HEK293 (cell line): ENCODE results near the gene DDX49.

Experiments
- KLF1 ChIP-seq: fragments of 450-650 bp; formaldehyde crosslinking; IDR thresholded peaks from 2 replicates; pipeline ENCODE4 v1.5.1; 2016; ENCODE audit warnings: missing biosample characterization, missing genetic modification characterization
- OSR2 ChIP-seq: fragments of 450-650 bp; formaldehyde crosslinking; IDR thresholded peaks from 2 replicates; pipeline ENCODE4 v1.5.1; 2016; ENCODE audit warnings: missing biosample characterization, missing genetic modification characterization
- YY1 ChIP-seq: fragments of 450-650 bp; formaldehyde crosslinking; IDR thresholded peaks from 2 replicates; pipeline ENCODE4 v1.5.1; 2018; ENCODE audit warnings: missing biosample characterization, missing genetic modification characterization
- ZNF121 ChIP-seq: fragments of 450-650 bp; formaldehyde crosslinking; IDR thresholded peaks from 2 replicates; pipeline ENCODE4 v1.5.1; 2016; ENCODE audit warnings: missing biosample characterization, missing genetic modification characterization
- ZNF37A ChIP-seq: fragments of 450-650 bp; IDR thresholded peaks from 2 replicates; pipeline ENCODE4 v1.5.1; 2018; ENCODE audit warnings: missing biosample characterization, missing genetic modification characterization
- ZNF621 ChIP-seq: fragments of 450-650 bp; formaldehyde crosslinking; IDR thresholded peaks from 2 replicates; pipeline ENCODE4 v1.5.1; 2017; ENCODE audit warnings: missing biosample characterization, missing genetic modification characterization
- TF ChIP-seq, protein P1 (sequence below): fragments of 450-650 bp; formaldehyde crosslinking; IDR thresholded peaks from 2 replicates; pipeline ENCODE4 v1.5.1; 2016; ENCODE audit warnings: missing biosample characterization, missing genetic modification characterization
- TF ChIP-seq, protein P2 (sequence below): fragments of 450-650 bp; formaldehyde crosslinking; IDR thresholded peaks from 2 replicates; pipeline ENCODE4 v1.5.1; 2016; ENCODE audit warnings: missing biosample characterization, missing genetic modification characterization
- TF ChIP-seq, protein P3 (sequence below): fragments of 450-650 bp; formaldehyde crosslinking; IDR thresholded peaks from 2 replicates; pipeline ENCODE4 v1.5.1; 2016; ENCODE audit warnings: missing biosample characterization, missing genetic modification characterization

DNA sequence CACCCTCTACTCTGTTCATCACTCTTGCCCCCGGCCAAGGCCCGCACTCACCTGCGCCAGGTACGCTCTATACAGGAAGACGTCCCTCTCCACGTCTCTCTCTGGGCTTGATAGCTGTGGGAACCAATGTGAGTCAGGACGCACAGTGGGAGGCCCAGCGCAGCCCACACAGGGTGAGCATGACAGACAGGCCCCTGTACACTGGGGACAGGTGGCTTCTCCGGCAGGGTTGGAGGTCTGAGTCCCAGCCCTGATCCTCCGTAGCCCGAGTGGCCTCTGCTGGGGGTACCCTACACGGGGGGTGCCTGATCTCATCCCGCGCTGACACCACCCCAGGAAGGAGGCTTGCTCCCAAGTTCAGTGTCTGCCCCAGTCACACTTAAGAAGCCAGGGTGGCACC lies 6.6 kb upstream of the DDX49 start:
- TF ChIP-seq, protein P1, sequence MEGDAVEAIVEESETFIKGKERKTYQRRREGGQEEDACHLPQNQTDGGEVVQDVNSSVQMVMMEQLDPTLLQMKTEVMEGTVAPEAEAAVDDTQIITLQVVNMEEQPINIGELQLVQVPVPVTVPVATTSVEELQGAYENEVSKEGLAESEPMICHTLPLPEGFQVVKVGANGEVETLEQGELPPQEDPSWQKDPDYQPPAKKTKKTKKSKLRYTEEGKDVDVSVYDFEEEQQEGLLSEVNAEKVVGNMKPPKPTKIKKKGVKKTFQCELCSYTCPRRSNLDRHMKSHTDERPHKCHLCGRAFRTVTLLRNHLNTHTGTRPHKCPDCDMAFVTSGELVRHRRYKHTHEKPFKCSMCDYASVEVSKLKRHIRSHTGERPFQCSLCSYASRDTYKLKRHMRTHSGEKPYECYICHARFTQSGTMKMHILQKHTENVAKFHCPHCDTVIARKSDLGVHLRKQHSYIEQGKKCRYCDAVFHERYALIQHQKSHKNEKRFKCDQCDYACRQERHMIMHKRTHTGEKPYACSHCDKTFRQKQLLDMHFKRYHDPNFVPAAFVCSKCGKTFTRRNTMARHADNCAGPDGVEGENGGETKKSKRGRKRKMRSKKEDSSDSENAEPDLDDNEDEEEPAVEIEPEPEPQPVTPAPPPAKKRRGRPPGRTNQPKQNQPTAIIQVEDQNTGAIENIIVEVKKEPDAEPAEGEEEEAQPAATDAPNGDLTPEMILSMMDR = no peak
- TF ChIP-seq, protein P2, sequence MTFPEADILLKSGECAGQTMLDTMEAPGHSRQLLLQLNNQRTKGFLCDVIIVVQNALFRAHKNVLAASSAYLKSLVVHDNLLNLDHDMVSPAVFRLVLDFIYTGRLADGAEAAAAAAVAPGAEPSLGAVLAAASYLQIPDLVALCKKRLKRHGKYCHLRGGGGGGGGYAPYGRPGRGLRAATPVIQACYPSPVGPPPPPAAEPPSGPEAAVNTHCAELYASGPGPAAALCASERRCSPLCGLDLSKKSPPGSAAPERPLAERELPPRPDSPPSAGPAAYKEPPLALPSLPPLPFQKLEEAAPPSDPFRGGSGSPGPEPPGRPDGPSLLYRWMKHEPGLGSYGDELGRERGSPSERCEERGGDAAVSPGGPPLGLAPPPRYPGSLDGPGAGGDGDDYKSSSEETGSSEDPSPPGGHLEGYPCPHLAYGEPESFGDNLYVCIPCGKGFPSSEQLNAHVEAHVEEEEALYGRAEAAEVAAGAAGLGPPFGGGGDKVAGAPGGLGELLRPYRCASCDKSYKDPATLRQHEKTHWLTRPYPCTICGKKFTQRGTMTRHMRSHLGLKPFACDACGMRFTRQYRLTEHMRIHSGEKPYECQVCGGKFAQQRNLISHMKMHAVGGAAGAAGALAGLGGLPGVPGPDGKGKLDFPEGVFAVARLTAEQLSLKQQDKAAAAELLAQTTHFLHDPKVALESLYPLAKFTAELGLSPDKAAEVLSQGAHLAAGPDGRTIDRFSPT (tag by site-specific recombination) = no peak
- TF ChIP-seq OSR2 (no peak), ZNF621 (tag by site-specific recombination) (no peak), KLF1 (tag by site-specific recombination) (no peak), ZNF121 (tag by site-specific recombination) (no peak), ZNF37A (tag by site-specific recombination) (no peak), YY1 (tag by site-specific recombination) (no peak)
- TF ChIP-seq, protein P3, sequence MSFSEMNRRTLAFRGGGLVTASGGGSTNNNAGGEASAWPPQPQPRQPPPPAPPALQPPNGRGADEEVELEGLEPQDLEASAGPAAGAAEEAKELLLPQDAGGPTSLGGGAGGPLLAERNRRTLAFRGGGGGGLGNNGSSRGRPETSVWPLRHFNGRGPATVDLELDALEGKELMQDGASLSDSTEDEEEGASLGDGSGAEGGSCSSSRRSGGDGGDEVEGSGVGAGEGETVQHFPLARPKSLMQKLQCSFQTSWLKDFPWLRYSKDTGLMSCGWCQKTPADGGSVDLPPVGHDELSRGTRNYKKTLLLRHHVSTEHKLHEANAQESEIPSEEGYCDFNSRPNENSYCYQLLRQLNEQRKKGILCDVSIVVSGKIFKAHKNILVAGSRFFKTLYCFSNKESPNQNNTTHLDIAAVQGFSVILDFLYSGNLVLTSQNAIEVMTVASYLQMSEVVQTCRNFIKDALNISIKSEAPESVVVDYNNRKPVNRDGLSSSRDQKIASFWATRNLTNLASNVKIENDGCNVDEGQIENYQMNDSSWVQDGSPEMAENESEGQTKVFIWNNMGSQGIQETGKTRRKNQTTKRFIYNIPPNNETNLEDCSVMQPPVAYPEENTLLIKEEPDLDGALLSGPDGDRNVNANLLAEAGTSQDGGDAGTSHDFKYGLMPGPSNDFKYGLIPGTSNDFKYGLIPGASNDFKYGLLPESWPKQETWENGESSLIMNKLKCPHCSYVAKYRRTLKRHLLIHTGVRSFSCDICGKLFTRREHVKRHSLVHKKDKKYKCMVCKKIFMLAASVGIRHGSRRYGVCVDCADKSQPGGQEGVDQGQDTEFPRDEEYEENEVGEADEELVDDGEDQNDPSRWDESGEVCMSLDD = no peak
